GM10266 (cell line): Measurements from ENCODE around the gene UGT1A3.

Experiments
- DNase-seq: peaks from one replicate; pipeline ENCODE4 v3.0.0; 2012; ENCODE audit errors: extremely low spot score
- CTCF ChIP-seq: IDR thresholded peaks from 2 replicates; pipeline ENCODE4 v1.5.1; 2012; ENCODE audit warnings: mild to moderate bottlenecking, low read depth; ENCODE audit not compliant: control insufficient read depth, insufficient read depth; ENCODE audit errors: missing control alignments

Gene UGT1A3

GRCh38 chr2:233803292-233803911 is 74.6 kb downstream of the UGT1A3 start:
- no peak for DNase-seq

GRCh38 chr2:233803994-233804393 is 75.2 kb downstream of the UGT1A3 start:
- no peak for TF ChIP-seq CTCF
- no peak for DNase-seq

More at GRCh38 chr2:233803292-233803911, 74.6 kb downstream of the UGT1A3 start:
- TF ChIP-seq CTCF = no peak

GRCh38 chr2:233807215-233807865 is 78.5 kb downstream of the UGT1A3 start:
- DNase-seq = no peak
- no peak for TF ChIP-seq CTCF

- no peak for TF ChIP-seq CTCF
- DNase-seq = no peak
Measured at GRCh38 chr2:233807966-233808935, 79.4 kb downstream of the UGT1A3 start.

- TF ChIP-seq CTCF = no peak
- DNase-seq = no peak
Measured at GRCh38 chr2:233810385-233810784, 81.5 kb downstream of the UGT1A3 start.

- TF ChIP-seq CTCF = no peak
- DNase-seq = no peak
Measured at GRCh38 chr2:233811087-233811486, 82.2 kb downstream of the UGT1A3 start.

GRCh38 chr2:233811732-233812131 is 82.9 kb downstream of the UGT1A3 start:
- TF ChIP-seq CTCF = no peak
- no peak for DNase-seq
